HG03439 (cell line): ENCODE data around the gene TMEM233.

Source experiments
- ATAC-seq: cut with Tn5 transposase; IDR thresholded peaks from one replicate; pipeline ENCODE4 v1.9.1; 2021; ENCODE audit warnings: mild to moderate bottlenecking, moderate library complexity; ENCODE audit not compliant: unreplicated experiment

The TMEM233 gene

DNA sequence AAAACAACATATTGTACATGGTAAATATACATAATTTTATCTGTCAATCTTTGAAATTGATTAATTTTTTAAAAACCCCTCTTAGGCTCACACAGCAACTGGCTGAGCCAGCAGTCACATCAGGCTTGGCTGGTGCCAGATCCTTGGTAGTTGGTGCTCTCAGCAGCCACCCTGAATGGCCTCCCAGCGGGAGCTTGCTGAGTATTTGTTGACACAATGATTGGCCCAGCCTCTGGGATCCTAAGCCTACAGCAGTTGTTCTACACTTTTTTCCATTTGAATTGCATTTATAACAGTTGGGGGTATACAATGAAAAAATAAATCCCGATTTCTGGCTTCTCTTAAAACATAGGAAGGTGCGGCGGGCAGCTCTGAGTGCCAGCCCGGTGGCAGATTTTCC is 85.5 kb downstream of the TMEM233 start:
- no peak for ATAC-seq

DNA sequence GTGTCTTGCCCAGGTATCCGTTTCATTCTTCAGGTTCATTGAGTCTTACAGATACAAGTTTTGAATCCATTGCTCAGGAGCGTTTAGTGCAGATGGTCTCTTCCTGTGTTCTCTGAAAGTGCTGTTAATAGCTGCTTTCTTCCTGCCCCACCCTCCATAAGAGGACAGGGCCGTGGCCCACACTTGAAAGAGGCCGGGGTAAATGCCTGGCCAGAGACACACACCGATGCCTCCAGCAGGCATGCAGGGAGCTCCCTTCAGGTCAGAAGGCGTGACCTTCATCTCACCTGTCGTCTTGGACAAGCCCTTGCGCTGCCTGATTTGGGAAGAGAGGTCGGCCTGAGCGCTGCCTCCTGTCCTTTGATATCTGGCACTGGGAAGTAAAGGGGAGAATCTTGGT is 85.9 kb downstream of the TMEM233 start:
- no peak for ATAC-seq

DNA sequence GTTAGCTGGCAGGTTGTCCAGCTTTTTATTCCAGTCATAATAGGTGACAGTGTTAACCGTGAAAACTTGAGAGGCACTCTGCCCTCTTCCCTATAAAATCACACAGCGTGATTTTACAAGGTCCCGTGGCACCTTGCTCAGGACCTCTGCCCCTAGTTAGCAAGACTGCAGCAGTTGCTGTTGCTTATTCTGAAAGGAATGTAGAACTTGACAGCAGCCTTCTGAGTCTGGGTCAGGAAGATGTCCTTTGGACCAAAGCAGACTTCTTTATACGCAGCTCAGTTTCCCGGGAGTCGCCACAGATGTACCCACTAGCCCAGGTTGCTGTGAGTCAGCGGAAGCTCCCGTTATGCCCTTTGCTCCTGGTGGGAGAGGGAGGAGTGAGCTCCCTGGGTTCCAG is 87.5 kb downstream of the TMEM233 start:
- ATAC-seq, result no peak

DNA sequence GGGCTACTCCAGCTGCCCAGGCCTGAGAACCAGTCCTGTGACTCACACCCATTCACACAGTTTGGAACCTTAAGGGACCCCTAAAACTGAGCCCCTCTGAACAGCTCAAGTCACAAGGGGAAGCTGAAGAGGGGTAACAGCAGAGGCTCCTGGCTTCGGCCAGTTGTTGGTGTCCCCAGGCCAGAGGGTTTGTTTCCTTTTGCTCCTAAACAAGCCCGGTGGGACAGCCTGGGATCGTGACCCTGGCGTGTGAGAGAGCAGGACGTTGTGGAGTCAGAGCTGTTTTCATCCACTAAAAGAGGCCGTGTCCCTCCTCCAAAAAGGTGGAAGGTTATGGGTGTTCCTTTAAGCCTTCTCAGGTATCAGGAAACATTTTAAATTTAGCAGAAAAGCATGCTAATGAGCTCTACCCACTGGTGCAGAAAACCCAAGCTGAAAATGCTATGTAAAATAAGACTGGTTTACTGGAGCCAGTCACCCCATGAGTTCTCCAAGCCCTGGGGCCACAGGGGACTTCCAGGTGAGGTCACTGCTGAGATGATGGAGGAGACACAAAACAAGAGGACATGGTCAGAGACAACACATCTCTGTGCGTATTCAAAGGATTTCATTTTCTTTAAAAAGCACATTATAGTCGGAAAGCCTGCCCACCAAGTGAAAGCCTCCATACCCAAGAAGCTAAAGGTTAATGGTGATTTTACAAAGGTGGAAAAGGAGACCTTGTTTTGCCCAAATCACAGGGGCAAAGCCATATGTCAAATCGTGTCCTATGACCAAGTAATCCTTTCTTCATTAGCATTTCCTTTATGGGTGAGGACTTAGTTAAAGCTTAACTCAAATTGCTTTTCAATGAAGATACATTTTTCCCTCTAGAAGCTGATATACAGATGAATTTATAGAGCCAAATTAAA is 88.4 kb downstream of the TMEM233 start:
- ATAC-seq, result no peak

DNA sequence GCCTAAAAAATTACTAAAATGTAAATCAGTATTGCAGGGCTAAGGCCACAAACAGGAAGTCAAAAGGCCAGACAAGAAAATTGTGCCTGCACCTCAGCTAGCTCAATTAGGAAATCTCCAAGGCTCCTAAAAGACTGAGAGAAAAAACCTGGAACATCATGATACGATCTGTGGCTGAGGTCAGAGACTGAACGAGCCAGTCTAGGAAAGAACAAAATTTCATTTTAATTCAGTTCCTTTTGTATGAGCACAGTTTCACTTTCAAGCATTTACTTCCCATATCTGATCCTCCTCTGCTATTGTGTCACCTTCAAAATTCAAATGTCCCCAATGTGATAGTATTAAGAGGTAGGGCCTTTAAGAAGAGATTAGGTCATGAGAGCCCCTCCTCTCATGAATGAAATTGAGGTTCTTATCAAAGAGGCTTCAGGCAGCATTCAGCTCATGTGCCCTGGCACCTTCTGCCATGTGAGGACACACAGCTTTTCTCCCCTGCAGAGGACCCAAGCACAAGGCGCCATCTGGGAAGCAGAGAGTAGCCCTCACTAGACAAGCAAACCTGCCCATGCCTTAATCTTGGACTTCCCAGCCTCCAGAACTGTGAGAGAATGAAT is 89.2 kb downstream of the TMEM233 start:
- no peak for ATAC-seq

DNA sequence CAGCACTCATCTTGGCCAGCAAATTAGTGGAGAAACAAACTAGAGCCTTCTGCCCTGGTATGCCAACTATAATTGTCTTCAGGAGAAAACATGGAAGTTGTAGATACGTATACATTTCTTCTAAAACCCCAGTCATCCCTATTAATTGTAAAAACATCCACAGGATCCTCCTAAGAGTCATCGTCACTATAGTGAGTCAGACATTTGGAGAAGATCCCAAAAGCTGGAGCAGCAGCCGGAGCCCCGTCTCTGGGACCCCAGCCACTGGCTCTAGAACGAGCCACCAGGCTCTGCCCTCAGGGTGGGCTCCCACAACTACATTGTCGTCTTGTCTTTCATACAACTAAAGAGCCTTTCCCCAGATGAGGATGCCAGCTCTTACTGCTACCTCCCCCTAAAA is 89.8 kb downstream of the TMEM233 start:
- no peak for ATAC-seq

DNA sequence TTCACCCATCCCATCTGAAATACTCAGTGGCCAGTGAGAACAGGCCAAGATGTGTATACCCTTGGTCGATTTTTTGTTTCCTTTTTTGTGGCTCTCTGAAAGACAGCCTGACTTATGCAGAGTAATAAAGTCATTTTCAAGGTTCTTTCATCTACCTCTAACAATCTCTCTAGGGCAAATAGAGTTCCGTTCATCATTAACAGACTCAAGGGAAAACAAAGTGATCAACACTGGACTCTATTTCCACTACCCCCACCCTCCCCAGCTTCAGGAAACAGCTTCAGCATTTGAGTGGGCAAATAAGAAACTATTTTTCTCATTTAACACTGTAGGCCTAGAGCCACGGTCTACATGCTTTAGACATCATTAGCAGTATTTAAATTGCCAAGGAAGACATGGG is 90.2 kb downstream of the TMEM233 start:
- no peak for ATAC-seq

DNA sequence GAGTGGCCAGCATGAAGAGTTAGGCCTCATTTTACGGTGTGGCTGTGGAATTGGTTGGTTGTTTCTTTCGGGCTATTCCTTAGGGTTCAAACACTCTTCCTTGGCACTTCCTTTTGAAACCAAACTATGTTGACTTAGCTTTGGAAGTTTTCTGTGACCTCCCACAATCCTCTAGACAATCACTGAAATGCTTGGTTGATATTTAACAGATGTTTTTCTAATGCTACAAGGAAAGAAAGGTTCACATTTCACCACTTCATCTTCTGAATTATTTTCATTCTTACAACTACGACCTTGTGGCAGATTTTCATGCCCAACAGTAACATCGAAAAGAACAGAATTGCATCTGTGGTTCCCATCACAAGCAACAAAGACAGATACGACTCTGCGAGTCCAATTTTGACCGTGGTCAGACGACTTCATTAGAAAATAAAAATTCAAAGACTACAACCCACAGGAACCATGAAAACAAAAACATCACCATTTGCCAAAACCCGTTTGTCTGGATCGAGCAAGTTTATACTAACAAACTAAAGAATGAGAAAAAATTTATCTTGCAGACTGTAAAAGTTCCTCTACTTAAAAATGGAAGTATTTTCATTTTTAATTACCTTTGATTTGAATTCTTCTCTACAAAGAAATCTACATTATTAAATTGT is 91.3 kb downstream of the TMEM233 start:
- ATAC-seq, result no peak

DNA sequence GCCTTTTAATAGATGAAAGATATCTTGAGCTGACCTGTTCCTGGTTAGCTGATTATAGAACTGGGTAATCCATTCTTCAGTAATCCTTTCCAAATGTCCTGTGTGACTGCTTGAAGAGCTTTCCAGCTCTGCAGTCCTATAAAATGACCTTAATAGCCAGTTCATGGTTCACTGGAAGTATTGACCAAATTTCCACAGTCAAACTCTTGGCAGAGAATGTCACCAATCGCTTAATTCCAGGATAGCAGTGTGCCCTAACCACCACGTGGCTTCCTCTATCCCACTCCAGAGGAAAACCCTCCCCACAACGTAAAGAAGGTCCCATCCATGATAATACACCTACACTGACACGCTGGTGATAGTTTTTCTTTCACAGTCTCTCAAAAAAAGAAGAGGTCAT is 91.8 kb downstream of the TMEM233 start:
- no peak for ATAC-seq

DNA sequence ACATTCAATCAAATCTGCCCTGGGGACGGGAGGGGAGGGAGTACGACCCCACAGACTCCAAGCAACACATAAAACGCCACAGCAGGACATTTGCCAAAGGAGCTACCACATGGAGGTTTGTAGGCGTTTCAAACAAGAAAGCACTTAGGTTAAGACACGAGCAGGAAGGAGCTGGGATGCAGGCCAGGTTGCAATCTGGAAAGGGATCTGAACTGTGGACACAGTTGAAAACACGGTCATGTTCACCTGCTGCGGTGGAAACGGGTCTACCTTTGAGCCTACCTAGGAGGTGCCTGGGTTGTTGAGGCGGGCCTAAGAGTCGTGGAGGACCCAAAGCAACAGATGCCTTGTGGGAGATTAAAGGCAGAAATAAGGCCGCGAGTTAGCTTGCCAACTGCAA is 92.8 kb downstream of the TMEM233 start:
- no peak for ATAC-seq

DNA sequence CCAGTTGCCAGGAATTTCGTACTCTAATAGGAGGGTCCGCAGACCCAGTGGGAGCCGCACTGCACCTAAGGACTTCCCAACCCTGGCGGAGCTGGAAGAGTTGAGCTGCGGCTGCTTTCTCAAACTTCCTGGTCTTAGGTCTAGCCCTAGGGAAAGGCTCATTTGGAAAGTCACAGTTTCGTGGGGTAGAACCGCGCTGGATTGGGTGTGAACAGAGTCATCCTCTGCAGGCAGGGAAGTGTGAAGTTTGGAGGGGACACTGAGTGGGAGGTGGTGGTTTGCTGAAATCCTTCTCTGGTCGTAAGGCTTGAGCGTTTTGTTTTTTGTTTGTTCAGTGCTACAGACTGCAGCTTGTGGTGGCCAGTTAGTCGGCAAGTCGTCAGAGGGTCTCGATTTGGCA is 93.2 kb downstream of the TMEM233 start:
- no peak for ATAC-seq

DNA sequence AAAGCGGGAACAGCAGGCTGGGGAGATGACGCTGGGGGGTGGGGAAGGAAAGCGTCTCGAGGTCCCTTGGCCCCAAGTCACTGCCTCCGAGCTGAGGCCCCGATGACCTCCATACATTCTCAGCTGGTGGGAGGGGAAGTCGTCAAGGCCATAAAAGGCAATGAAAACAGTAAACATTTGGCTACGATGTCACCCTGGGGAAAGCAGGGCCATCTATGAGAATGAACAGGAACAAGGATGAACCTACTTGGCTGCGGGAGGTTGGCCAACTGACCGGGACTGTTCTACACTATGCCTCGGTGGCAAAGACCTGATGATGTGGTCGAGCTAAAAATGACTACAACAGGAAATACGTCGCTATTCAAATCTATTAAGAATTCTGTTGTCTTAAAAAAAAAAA is 93.8 kb downstream of the TMEM233 start:
- no peak for ATAC-seq

DNA sequence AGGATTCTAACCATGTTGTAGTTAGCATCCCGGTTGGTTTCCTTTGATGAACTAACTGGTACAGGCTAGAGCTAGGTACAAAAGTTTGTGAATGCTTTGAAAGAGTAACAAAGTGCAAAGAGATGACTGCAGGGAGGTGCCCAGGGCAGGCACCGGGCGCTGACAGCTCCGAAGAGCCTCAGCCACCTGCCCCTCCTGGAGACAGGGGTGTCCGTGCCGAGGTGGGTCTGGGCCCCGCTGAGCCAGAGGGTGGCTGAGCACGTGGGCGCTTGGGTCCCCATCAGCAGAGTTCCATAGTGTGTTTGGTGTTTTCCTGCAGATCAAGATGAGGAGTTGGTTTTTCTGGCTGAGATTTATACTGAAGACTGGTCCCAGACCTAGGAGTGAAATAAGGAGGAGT is 94.3 kb downstream of the TMEM233 start:
- ATAC-seq, result no peak

DNA sequence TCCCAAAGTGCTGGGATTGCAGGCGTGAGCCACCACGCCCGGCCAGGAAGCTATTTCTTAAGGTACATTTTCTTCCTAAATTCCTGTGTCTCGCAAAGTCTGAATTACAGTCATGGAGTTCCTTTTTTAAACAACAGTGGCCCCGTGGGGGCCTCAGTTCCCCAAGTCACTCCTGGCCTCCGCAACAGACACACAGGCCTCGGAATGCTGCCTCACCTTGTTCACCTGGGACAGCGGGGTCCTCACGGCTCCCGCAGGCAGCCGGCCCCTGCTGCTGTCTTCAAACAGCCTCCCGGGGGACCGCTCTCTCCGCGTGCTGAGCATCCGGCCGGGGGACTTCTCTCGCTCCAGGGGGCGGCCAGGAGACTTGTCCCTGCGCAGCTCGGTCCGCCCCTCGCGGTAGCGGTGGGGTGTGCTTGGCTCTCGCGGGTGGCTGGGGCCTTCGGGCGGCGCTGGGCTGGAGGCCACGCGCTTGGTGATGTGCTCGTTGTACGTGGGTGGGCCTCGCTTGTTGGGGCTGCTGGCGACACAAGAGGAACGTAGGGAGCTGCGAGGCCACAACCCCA is 96.4 kb downstream of the TMEM233 start:
- no peak for ATAC-seq

DNA sequence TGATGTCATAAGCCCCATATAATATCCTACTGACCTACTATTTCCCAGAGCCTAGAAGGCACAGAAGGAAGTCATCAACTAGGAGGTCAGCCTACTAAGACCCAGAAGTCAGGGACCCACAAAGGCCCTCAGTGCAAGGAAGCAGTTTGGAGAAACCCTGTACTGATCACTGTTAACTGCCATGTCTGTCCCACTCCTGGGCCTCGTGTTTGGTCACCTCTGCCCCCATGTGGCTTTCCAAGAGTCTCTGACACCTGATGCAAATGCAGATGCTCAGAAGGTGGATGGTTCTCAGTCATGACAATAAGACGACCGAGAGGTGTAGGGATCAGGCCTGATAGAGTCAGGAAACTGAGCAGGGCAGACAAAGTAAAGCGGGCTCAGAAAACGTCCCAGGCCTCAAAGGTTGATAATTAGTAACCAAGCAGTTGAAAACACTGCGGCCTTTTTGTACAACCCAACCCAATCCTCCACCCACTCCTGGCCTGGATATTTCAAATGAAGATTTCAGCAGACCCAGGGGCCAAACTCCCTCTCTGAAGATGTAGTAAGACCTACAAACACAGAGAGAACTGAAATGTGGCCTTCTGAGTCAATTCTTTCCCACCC is 97.7 kb downstream of the TMEM233 start:
- no peak for ATAC-seq

DNA sequence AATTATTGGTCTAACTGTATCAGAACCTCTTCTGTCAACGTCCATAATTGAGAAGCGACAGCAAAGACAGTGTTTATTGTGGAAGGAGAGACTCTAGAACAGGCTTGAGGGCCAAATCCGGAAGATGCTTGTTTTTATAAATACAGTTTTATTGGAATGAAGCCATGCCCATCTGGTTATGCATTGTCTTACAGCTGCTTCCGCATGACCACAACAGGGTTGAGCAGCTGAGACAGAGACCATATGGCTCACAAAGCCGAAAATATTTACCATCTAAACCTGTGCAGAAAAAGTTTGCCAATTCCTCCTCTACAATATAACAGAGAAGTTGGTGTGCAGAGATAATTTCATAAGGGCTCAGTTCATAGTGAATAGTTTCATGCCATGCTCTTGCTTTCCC is 98.8 kb downstream of the TMEM233 start:
- ATAC-seq, result no peak
